Uterus (tissue), 4 donors: Measurements from ENCODE around the gene MUSTN1. TPM values are rescaled to one million over a fixed set of nuclear protein-coding genes. Genes with fewer than 3 reads are reported as not detected.

Experiments used
- DNase-seq, 2 donors: peaks; one replicate each; pipeline ENCODE4 v3.0.0-alpha.2; 2019 to 2020
- H3K27ac ChIP-seq, 2 donors: fragments of 200-600 bp; sonication (generic); 1 replicate in 1 of 2; 2 replicates in 1 of 2; pipeline ENCODE4 v1.5.1; 2016 to 2018
- H3K27me3 ChIP-seq, 2 donors: fragments of 200-600 bp; sonication (generic); one replicate each; pipeline ENCODE4 v1.5.1; 2018 to 2019; ENCODE audit warnings: control low read depth in 1 of 2
- H3K36me3 ChIP-seq, 2 donors: fragments of 200-600 bp; sonication (generic); one replicate each; pipeline ENCODE4 v1.5.1; 2019; ENCODE audit warnings: control low read depth in 1 of 2
- H3K4me1 ChIP-seq, 2 donors: fragments of 200-600 bp; sonication (generic); one replicate each; pipeline ENCODE4 v1.5.1; 2018 to 2019; ENCODE audit warnings: control low read depth in 1 of 2
- H3K4me3 ChIP-seq, 2 donors: fragments of 200-600 bp; sonication (generic); 1 replicate in 1 of 2; 2 replicates in 1 of 2; pipeline ENCODE4 v1.5.1; 2018 to 2019; ENCODE audit warnings: mild to moderate bottlenecking in 1 of 2
- H3K9me3 ChIP-seq, 2 donors: fragments of 200-600 bp; sonication (generic); one replicate each; pipeline ENCODE4 v1.5.1; 2019; ENCODE audit warnings: control low read depth in 1 of 2
- CTCF ChIP-seq, 4 experiments: fragments of 200-600 bp in 2 of 4; fragments of 450-650 bp in 2 of 4; sonication (generic) in 2 of 4; IDR thresholded peaks; one replicate each; pipeline ENCODE4 v1.5.1; 2016 to 2019; ENCODE audit warnings: antibody characterized with exemption in 4 of 4, mild to moderate bottlenecking in 2 of 4, moderate library complexity in 1 of 4
- POLR2A ChIP-seq, 2 donors: fragments of 450-650 bp; IDR thresholded peaks; one replicate each; pipeline ENCODE4 v1.6.1; 2016; ENCODE audit warnings: antibody characterized with exemption in 2 of 2, mild to moderate bottlenecking in 1 of 2, moderate library complexity in 1 of 2
- intact Hi-C: fragments of 100-400 bp; cut with DNase I; formaldehyde crosslinking; loops from one replicate; pipeline ENCODE4 v1.15.1; 2023; ENCODE audit warnings: low total_unique reads
- total RNA-seq, 4 donors: library from RNA; depleted of rRNA in 3 of 4; stranded (reverse); fragments of >200 nt in 3 of 4; gene quantifications; one replicate each; pipeline versions ENCODE4 v1.1.0 to v1.2.4, GENCODE V29; 2014 to 2023
- donor health status: DM: yes; HTN: yes; CAD: no.

The MUSTN1 gene
- total RNA-seq, 4 donors from 2014 or later = 1.8 to 35.2 (median 8.7) TPM; not detected in 1

GRCh38 chr3:52865994-52866393 lies 31.2 kb upstream of the MUSTN1 start:
- Histone ChIP-seq H3K36me3 (no peaks in the 10 kb centered on the region), H3K27me3 (no peaks in the 10 kb centered on the region), H3K4me1 (no peaks in the 10 kb centered on the region), H3K9me3 (no peaks in the 10 kb centered on the region), H3K4me3 (no peak overlapping the region), H3K27ac (no peak overlapping the region)
- TF ChIP-seq POLR2A (IDR thresholded peaks at IDR 0.05) = no peak
- TF ChIP-seq CTCF (IDR thresholded peaks at IDR 0.05) = no peak
- no peak for DNase-seq
- intact Hi-C loops = no loop called here

GRCh38 chr3:52860424-52860768 lies 25.6 kb upstream of the MUSTN1 start:
- DNase-seq = no peak
- no peaks in the 10 kb centered on the region for H3K36me3 ChIP-seq
- intact Hi-C loops = no loop called here
- no peak overlapping the region for H3K4me3 ChIP-seq
- no peaks in the 10 kb centered on the region for H3K4me1 ChIP-seq
- no peak for TF ChIP-seq POLR2A (IDR thresholded peaks at IDR 0.05)
- no peak for TF ChIP-seq CTCF (IDR thresholded peaks at IDR 0.05)
- no peaks in the 10 kb centered on the region for H3K27me3 ChIP-seq
- no peaks in the 10 kb centered on the region for H3K9me3 ChIP-seq
- no peak overlapping the region for H3K27ac ChIP-seq

GRCh38 chr3:52859686-52860423 lies 25.0 kb upstream of the MUSTN1 start:
- intact Hi-C loops = no loop called here
- no peaks in the 10 kb centered on the region for H3K4me1 ChIP-seq
- TF ChIP-seq POLR2A (IDR thresholded peaks at IDR 0.05) = no peak
- TF ChIP-seq CTCF (IDR thresholded peaks at IDR 0.05) = no peak

DNA sequence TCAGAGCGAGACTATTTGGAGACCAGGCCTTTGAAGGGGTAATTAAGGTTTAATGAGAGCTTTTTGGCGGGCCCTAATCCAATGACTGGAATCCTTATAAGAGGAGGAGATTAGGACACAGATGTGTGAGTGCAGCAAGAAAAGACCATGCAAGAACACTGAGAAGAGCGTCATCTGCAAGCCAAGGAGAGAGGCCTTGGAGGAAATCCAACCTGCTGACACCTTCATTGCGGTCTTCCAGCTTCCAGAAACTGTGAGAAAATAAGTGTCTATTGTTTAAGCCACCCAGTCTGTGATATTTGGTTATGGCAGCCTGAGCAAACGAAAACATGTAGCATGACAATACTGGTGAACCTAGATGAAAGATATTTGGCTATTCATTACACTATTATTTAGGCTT lies 23.0 kb upstream of the MUSTN1 start:
- H3K4me1 ChIP-seq = no peaks in the 10 kb centered on the region
- intact Hi-C loops = no loop called here
- H3K27ac ChIP-seq = no peak overlapping the region
- no peaks in the 10 kb centered on the region for H3K36me3 ChIP-seq
- H3K27me3 ChIP-seq = no peaks in the 10 kb centered on the region
- no peaks in the 10 kb centered on the region for H3K9me3 ChIP-seq
- no peak overlapping the region for H3K4me3 ChIP-seq
- TF ChIP-seq CTCF (IDR thresholded peaks at IDR 0.05) = no peak
- TF ChIP-seq POLR2A (IDR thresholded peaks at IDR 0.05) = no peak
- DNase-seq = no peak

More at GRCh38 chr3:52859686-52860423, 25.0 kb upstream of the MUSTN1 start:
- H3K27ac ChIP-seq = no peak overlapping the region
- H3K9me3 ChIP-seq = no peaks in the 10 kb centered on the region
- H3K27me3 ChIP-seq = no peaks in the 10 kb centered on the region
- no peak overlapping the region for H3K4me3 ChIP-seq
- DNase-seq = no peak
- no peaks in the 10 kb centered on the region for H3K36me3 ChIP-seq

- H3K4me1 ChIP-seq = no peaks in the 10 kb centered on the region
- no peaks in the 10 kb centered on the region for H3K9me3 ChIP-seq
- no peak overlapping the region for H3K4me3 ChIP-seq
- no peak overlapping the region for H3K27ac ChIP-seq
- H3K36me3 ChIP-seq = no peaks in the 10 kb centered on the region
- TF ChIP-seq CTCF (IDR thresholded peaks at IDR 0.05) = no peak
- TF ChIP-seq POLR2A (IDR thresholded peaks at IDR 0.05) = no peak
- intact Hi-C loops = no loop called here
- DNase-seq = no peak
- H3K27me3 ChIP-seq = no peaks in the 10 kb centered on the region
Measured at GRCh38 chr3:52857133-52857532, 22.3 kb upstream of the MUSTN1 start.
